Small intestine (tissue), 7 donors: Measurements from ENCODE around the gene RPS2. TPM values are rescaled to one million over a fixed set of nuclear protein-coding genes. Genes with fewer than 3 reads are reported as not detected.
"Not testable (repeated sequence)": the region's sequence is repeated elsewhere in the genome, so short reads cannot be mapped to it uniquely, and the experiment has no call there.

ENCODE experiments used
- DNase-seq, 2 donors: peaks; one replicate each; pipeline versions ENCODE4 v3.0.0 to v3.0.0-alpha.2; 2013
- FAIRE-seq: peaks from 2 replicates; lab custom pipeline; 2012; peaks lifted over from hg19 to GRCh38; lab: Jason Lieb, UNC
- H3K27ac ChIP-seq, 3 donors: one replicate each; pipeline ENCODE4 v1.5.1; 2013; ENCODE audit warnings: low read length in 2 of 3, mild to moderate bottlenecking in 2 of 3, control low read depth in 1 of 3, inconsistent platforms in 1 of 3, low read depth in 1 of 3, moderate library complexity in 1 of 3
- H3K27me3 ChIP-seq, 3 donors: one replicate each; pipeline ENCODE4 v1.6.1; 2013; ENCODE audit warnings: low read length in 3 of 3, inconsistent platforms in 1 of 3; ENCODE audit not compliant: control insufficient read depth in 3 of 3, insufficient read depth in 3 of 3
- H3K36me3 ChIP-seq, 3 donors: one replicate each; pipeline ENCODE4 v1.6.1; 2013; ENCODE audit warnings: low read length in 3 of 3, inconsistent platforms in 1 of 3, low read depth in 1 of 3, mild to moderate bottlenecking in 1 of 3, moderate library complexity in 1 of 3; ENCODE audit not compliant: control insufficient read depth in 3 of 3, insufficient read depth in 2 of 3
- H3K4me1 ChIP-seq, 3 donors: one replicate each; pipeline ENCODE4 v1.6.1; 2013; ENCODE audit warnings: low read length in 2 of 3, inconsistent platforms in 1 of 3, low read depth in 1 of 3, mild to moderate bottlenecking in 1 of 3, moderate library complexity in 1 of 3; ENCODE audit not compliant: control insufficient read depth in 3 of 3, insufficient read depth in 2 of 3
- H3K4me3 ChIP-seq, 3 donors: one replicate each; pipeline ENCODE4 v1.5.1; 2013; ENCODE audit warnings: low read length in 3 of 3, control low read depth in 1 of 3, inconsistent platforms in 1 of 3, low read depth in 1 of 3, mild to moderate bottlenecking in 1 of 3, moderate library complexity in 1 of 3
- H3K9me3 ChIP-seq, 2 donors: one replicate each; pipeline ENCODE4 v1.6.1; 2013; ENCODE audit warnings: low read depth in 1 of 2, low read length in 1 of 2; ENCODE audit not compliant: control insufficient read depth in 2 of 2, insufficient read depth in 1 of 2
- WGBS, 3 donors: extraction: QIAGEN DNeasy Blood & Tissue Kit; methylation state at CpG; one replicate each; pipeline ENCODE4 v1.1.7; 2013; 5-methylcytosine and 5-hydroxymethylcytosine counted together
- polyA plus RNA-seq, 4 donors: library from polyadenylated mRNA; stranded (reverse) in 3 of 4; unstranded in 1 of 4; fragments of 200-250 nt in 3 of 4; fragments of 120-200 nt in 1 of 4; gene quantifications; one replicate each; pipeline versions ENCODE4 v1.2.1 to v1.2.3, GENCODE V29; 2013
- donor health status: healthy with polysubstance abuse.
- donor health status: control.
- donor health status: control.
- donor health status: Bipolar disorder and iron deficiency.
- donor health status: healthy.

Gene RPS2
- polyA plus RNA-seq, 4 donors = 1,075 to 4,112 (median 2,558) TPM

DNA sequence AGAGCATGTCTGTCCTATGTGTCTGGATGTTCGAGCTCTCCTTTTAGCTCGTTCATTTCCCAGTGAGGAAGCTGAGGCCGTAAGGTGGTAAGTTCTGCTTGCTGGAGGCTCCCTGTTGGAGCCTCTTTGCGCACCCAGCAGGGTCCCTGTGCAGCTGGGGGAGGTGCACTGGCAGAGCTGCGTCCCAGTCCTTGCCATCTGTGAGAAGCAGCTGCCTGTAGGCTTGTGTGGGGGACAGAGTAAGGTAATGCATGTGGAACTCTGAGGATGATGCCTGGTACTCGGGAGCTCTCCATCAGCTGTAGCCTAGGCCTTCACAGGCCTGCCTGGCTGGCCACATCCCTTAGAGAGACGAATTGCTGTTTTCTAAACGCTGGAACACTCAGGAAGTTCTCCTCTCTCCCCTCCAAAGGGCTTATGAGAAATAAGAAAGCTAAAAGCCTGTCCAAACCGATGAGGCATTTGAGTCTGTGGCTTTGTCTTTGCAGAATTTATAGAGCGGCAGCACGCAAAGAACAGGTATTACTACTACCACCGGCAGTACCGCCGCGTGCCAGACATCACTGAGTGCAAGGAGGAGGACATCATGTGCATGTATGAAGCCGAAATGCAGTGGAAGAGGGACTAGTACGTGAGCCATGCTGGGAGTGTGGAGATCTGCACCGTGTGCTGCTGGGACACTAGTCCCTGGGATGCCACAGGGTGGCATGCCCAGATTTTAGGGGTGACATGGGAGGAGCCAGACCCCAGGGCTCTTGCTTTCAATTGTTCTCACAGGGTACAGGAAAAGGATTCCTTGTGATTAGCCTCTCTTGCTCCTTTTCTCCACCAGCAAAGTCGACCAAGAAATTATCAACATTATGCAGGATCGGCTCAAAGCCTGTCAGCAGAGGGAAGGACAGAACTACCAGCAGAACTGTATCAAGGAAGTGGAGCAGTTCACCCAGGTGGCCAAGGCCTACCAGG lies 3.7 kb downstream of the RPS2 start:
- 33 to 48% (median 35%) methylated on average over 20 of the region's 20 CpGs for WGBS, 3 donors
- peak overlapping the region in 2 of 3 donors; percentile 32 to 39 for H3K27ac ChIP-seq
- FAIRE-seq = no peak

DNA sequence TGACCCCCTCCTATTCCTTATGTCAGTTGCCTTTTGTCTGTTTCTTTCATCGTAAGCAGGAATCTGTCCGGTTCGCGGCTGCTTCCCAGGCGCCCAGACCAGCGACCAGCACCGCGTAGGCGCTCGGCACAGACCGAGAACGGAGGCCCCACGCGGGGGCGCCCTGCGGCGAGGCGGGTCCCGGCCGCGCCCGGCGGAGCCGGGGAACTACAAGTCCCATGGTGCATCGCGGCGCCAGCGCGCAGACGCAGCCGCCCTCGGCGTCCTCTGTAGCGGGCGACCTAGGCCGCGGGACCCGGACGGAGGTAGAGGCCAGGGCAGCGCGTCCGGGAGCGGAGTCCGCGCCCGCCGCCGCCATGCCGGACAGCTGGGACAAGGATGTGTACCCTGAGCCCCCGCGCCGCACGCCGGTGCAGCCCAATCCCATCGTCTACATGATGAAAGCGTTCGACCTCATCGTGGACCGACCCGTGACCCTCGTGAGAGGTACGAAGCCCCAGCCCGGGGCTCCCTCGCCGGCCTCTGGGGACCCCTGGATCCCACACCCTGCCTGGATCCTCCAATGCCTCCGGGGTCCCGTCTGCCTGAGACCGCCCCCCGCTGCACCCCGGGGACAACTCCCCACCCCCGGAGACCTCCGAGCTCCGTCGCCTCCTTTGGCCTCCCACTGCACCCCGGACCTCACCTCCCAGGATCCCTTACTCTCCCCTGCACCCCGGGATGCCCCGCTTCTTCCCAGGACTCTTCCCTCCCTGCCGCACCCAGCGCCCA lies 5.2 kb downstream of the RPS2 start, which contains the start of gene NDUFB10:
Gene NDUFB10, plus strand, starts transcription at position 270 of the 771 bp plus-strand sequence. Its CDS starts 87 bp downstream, at position 357.
- H3K27me3 ChIP-seq = peaks cover 0 to 12% (median 0%) of the 10 kb centered on the region in 3 donors
- H3K4me3 ChIP-seq = peak within 1 kb of the TSS; percentile 88 to 99 (median 91)
- peaks cover 3 to 39% (median 13%) of the 10 kb centered on the region in 3 donors for H3K36me3 ChIP-seq
- H3K27ac ChIP-seq = peak within 1 kb of the TSS; percentile 66 to 87 (median 87)
- peaks cover 0 to 30% (median 3%) of the 10 kb centered on the region in 3 donors for H3K4me1 ChIP-seq
- 0 to 1% (median 1%) methylated on average over 46 to 79 of the region's 79 CpGs for WGBS, 3 donors
- FAIRE-seq (no peak), DNase-seq (peak; percentile 86 to 96)
- H3K9me3 ChIP-seq = no peaks in the 10 kb centered on the region

More for the DNA sequence above, 3.7 kb downstream of the RPS2 start:
- DNase-seq = peak; percentile 13 to 28
- Histone ChIP-seq H3K36me3 (peaks cover 3 to 39% (median 13%) of the 10 kb centered on the region in 3 donors), H3K9me3 (no peaks in the 10 kb centered on the region), H3K4me1 (peaks cover 1 to 37% (median 3%) of the 10 kb centered on the region in 3 donors), H3K27me3 (peaks cover 0 to 8% (median 0%) of the 10 kb centered on the region in 3 donors), H3K4me3 (peak overlapping the region in 2 of 3 donors; percentile 91 to 99)

DNA sequence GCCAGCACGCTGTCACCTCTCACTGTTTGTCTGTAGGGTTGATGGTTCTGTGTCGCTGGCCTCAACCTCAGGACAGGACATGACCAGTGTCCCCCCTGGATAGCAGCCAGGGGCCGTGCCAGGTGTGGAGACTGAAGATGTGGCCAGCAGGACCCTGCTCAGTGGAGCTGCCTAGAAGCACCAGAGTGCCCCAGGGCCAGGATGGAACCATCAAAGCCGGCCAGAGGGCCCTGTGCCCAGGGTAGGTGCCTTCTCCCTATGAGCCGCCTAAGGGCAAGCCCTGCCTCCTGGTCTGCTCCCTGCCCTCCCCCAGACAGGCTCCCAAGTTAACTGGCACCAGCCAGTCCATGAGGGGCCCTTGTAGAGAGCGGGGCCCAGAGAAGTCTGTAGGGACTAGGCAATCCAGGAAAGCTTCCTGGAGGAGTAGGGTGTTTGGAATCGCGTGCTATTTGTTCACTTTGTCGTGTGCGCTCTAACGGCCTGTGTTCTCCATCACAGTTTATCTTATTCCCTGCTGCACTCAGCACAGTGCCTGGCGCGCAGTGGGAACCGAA lies 5.8 kb downstream of the RPS2 start:
- WGBS, 3 donors = 21 to 35% (median 34%) methylated on average over 14 of the region's 14 CpGs
- DNase-seq (no peak), FAIRE-seq (no peak)
- no peak overlapping the region for H3K4me3 ChIP-seq
- H3K9me3 ChIP-seq = no peaks in the 10 kb centered on the region
- peaks cover 0 to 12% (median 0%) of the 10 kb centered on the region in 3 donors for H3K27me3 ChIP-seq
- peaks cover 0 to 28% (median 3%) of the 10 kb centered on the region in 3 donors for H3K4me1 ChIP-seq
- peaks cover 3 to 35% (median 13%) of the 10 kb centered on the region in 3 donors for H3K36me3 ChIP-seq
- H3K27ac ChIP-seq = peak overlapping the region in 1 of 3 donors; percentile 59

DNA sequence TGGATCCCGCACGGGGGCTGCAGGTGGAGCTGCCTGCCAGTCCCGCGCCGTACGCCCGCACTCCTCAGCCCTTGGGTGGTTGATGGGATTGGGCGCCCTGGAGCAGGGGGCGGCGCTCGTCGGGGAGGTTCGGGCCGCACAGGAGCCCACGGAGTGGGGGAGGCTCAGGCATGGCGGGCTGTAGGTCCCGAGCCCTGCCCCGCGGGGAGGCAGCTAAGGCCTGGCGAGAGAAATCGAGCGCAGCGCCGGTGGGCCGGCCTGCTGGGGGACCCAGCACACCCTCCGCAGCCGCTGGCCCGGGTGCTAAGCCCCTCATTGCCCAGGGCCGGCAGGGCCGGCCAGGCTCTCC lies 6.5 kb downstream of the RPS2 start:
- peaks cover 3 to 28% (median 13%) of the 10 kb centered on the region in 3 donors for H3K36me3 ChIP-seq
- not testable (repeated sequence) for H3K9me3 ChIP-seq, H3K4me3 ChIP-seq, H3K27ac ChIP-seq, DNase-seq, FAIRE-seq
- 70 to 81% (median 76%) methylated on average over 24 to 30 of the region's 30 CpGs for WGBS, 3 donors
- H3K27me3 ChIP-seq = peaks cover 0 to 12% (median 0%) of the 10 kb centered on the region in 3 donors
- H3K4me1 ChIP-seq = peaks cover 0 to 25% (median 3%) of the 10 kb centered on the region in 3 donors

DNA sequence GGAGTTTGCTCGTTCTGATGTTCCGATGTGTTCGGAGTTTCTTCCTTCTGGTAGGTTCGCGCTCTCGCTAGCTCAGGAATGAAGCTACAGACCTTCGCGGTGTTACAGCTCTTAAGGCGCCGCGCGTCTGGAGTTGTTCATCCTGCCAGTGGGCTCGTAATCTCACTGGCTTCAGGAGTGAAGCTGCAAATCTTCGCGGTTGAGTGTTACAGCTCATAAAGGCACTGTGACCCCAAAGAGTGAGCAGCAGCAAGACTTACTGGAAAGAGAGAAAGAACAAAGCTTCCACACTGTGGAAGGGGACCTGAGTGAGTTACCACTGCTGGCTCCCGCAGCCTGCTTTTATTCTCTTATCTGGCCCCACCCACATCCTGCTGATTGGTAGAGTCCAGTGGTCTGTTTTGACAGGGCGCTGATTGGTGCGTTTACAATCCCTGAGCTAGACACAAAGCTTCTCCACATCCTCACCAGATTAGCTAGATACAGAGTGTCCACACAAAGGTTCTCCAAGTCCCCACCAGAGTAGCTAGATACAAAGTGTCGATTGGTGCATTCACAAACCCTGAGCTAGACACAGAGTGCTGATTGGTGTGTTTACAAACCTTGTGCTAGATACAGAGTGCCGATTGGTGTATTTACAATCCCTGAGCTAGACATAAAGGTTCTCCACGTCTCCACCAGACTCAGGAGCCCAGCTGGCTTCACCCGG lies 7.0 kb downstream of the RPS2 start:
- not testable (repeated sequence) for H3K9me3 ChIP-seq, H3K27ac ChIP-seq, DNase-seq, FAIRE-seq, H3K4me3 ChIP-seq
- Histone ChIP-seq H3K27me3 (peaks cover 0 to 15% (median 0%) of the 10 kb centered on the region in 3 donors), H3K4me1 (peaks cover 0 to 20% (median 3%) of the 10 kb centered on the region in 3 donors), H3K36me3 (peaks cover 3 to 23% (median 10%) of the 10 kb centered on the region in 3 donors)
- WGBS, 3 donors = 82 to 92% (median 87%) methylated on average over 20 to 21 of the region's 22 CpGs

DNA sequence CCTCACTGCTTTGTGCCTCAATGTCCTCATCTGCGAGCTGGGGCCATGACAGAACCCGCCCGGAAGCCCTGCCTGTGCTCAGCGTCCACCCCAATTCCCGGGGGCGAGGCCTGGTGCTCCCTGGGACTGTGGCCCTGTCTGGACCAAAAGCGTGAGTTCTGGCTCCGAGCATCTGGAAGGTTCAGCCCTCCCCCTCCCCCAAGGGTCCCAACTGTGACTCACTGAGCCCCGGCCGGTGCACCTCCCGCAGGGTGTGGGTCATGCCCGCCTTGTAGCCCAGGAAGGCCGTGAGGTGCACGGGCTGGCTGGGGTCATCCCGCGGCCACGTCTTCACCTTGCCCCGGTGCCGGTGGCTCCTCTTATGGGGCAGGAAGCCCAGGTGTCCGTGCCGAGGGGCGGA lies 10.9 kb downstream of the RPS2 start:
- Histone ChIP-seq H3K27ac (no peak overlapping the region), H3K4me1 (peaks cover 0 to under 1% (median 0%) of the 10 kb centered on the region in 3 donors), H3K4me3 (no peak overlapping the region), H3K36me3 (no peaks in the 10 kb centered on the region), H3K27me3 (peaks cover 0 to 13% (median 0%) of the 10 kb centered on the region in 3 donors), H3K9me3 (no peaks in the 10 kb centered on the region)
- 85 to 89% (median 87%) methylated on average over 20 to 22 of the region's 22 CpGs for WGBS, 3 donors
- DNase-seq = no peak
- FAIRE-seq = no peak

DNA sequence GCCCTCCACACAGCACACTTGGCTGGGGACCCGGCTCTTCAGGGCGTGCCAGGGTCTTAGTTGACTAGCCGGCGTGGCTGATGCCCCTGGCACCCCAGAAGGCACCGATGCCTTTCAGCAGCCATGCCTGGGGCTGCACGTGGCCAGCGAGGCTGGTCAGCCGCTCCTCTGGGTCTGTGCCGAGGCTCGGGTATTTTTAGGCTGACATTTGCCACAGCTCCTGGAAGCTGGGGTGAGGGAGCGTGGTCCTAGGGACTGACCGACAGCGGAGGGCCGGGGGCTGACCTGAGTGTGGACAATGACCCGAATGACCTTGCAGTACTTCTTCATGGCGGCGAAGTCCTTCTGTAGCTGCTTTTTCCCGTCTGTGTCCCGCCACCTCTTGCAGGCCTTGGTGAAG lies 14.1 kb downstream of the RPS2 start:
- Histone ChIP-seq H3K27me3 (peaks cover 0 to 6% (median 0%) of the 10 kb centered on the region in 3 donors), H3K27ac (no peak overlapping the region), H3K9me3 (no peaks in the 10 kb centered on the region), H3K4me1 (no peaks in the 10 kb centered on the region), H3K36me3 (no peaks in the 10 kb centered on the region), H3K4me3 (no peak overlapping the region)
- 84 to 91% (median 91%) methylated on average over 19 of the region's 19 CpGs for WGBS, 3 donors
- DNase-seq (no peak), FAIRE-seq (no peak)
